Left lung (tissue), 10 donors: Measurements from ENCODE around the gene ALDH7A1. TPM values are rescaled to one million over a fixed set of nuclear protein-coding genes. Genes with fewer than 3 reads are reported as not detected.

Experiments used
- ATAC-seq: fragments of 200-7000 bp; cut with Tn5 transposase; one replicate; pipeline ENCODE4 v1.9.1; 2020; ENCODE audit warnings: moderate library complexity
- DNase-seq, 4 donors: peaks; one replicate each; pipeline ENCODE4 v3.0.0-alpha.2; 2013 to 2020
- H3K27ac ChIP-seq, 2 donors: fragments of 200-600 bp; sonication (generic) in 1 of 2; one replicate each; pipeline versions ENCODE4 v1.5.0 to v1.8.0; 2020 to 2021
- H3K27me3 ChIP-seq, 2 donors: fragments of 200-600 bp; sonication (generic) in 1 of 2; one replicate each; pipeline versions ENCODE4 v1.5.0 to v1.8.0; 2020 to 2021
- H3K36me3 ChIP-seq, 2 donors: fragments of 200-600 bp; sonication (generic) in 1 of 2; one replicate each; pipeline versions ENCODE4 v1.5.0 to v1.8.0; 2020 to 2021
- H3K4me1 ChIP-seq, 2 donors: fragments of 200-600 bp; one replicate each; pipeline ENCODE4 v1.8.0; 2021
- H3K4me3 ChIP-seq, 2 donors: fragments of 200-600 bp; sonication (generic) in 1 of 2; one replicate each; pipeline versions ENCODE4 v1.5.0 to v1.8.0; 2020 to 2021; ENCODE audit warnings: mild to moderate bottlenecking in 1 of 2
- H3K9me3 ChIP-seq, 2 donors: fragments of 200-600 bp; sonication (generic) in 1 of 2; one replicate each; pipeline versions ENCODE4 v1.5.0 to v1.8.0; 2020 to 2021
- CTCF ChIP-seq, 2 donors: fragments of 200-600 bp; sonication (generic) in 1 of 2; IDR thresholded peaks; one replicate each; pipeline versions ENCODE4 v1.5.0 to v1.8.0; 2021; ENCODE audit warnings: antibody characterized with exemption in 2 of 2
- intact Hi-C, 2 donors: fragments of 100-400 bp; cut with DNase I; formaldehyde crosslinking; loops; one replicate each; pipeline versions ENCODE4 v1.11.2 to v1.14.2; 2022
- polyA plus RNA-seq, 6 donors: library from polyadenylated mRNA; unstranded; fragments of 120-200 nt; gene quantifications; one replicate each; pipeline ENCODE4 v1.2.1, GENCODE V29; 2013; ENCODE audit not compliant: insufficient read length in 6 of 6
- total RNA-seq, 2 donors: library from RNA; stranded (reverse); fragmentation: NEBNext Ultra II Directional; extraction: Animal tissue kit (Norgen Biotek cat#: 25700); gene quantifications; one replicate each; pipeline ENCODE4 v1.2.1, GENCODE V29; 2021
- donor health status: DM: no; HTN: yes; CAD: no.
- donor health status: DM: no; HTN: no; CAD: no.

Gene ALDH7A1
- total and polyA plus RNA-seq, 8 donors: 34.2 to 137 (median 122) TPM

GRCh38 chr5:126538579-126538978, 56.4 kb downstream of the ALDH7A1 start:
- ATAC-seq (no peak), DNase-seq (no peak)
- H3K27me3 ChIP-seq: no peaks in the 10 kb centered on the region
- H3K4me3 ChIP-seq: no peak overlapping the region
- H3K27ac ChIP-seq: peak overlapping the region in 1 of 2 donors; percentile 24
- H3K4me1 ChIP-seq: peaks cover 0 to 15% of the 10 kb centered on the region in 2 donors
- TF ChIP-seq CTCF (IDR thresholded peaks at IDR 0.05): no peak
- no peaks in the 10 kb centered on the region for H3K36me3 ChIP-seq
- intact Hi-C loops: loop anchor here in 1 of 2 donors (5.0 kb wide), 1 partner anchor 186 kb away; no protein-coding TSS in a partner anchor
- H3K9me3 ChIP-seq: no peaks in the 10 kb centered on the region

GRCh38 chr5:126536874-126537273, 58.1 kb downstream of the ALDH7A1 start:
- intact Hi-C loops: loop anchor here in 1 of 2 donors (5.0 kb wide), 1 partner anchor 185 kb away; no protein-coding TSS in a partner anchor

GRCh38 chr5:126535856-126536545, 59.0 kb downstream of the ALDH7A1 start:
- no peak for TF ChIP-seq CTCF (IDR thresholded peaks at IDR 0.05)
- H3K4me3 ChIP-seq: no peak overlapping the region
- peaks cover 0 to 15% of the 10 kb centered on the region in 2 donors for H3K4me1 ChIP-seq
- peak; percentile 59 for ATAC-seq
- H3K27ac ChIP-seq: peak overlapping the region in 1 of 2 donors; percentile 5
- H3K27me3 ChIP-seq: no peaks in the 10 kb centered on the region
- no peak for DNase-seq
- intact Hi-C loops: loop anchor here in 1 of 2 donors (5.0 kb wide), 1 partner anchor 184 kb away; no protein-coding TSS in a partner anchor
- no peaks in the 10 kb centered on the region for H3K36me3 ChIP-seq
- H3K9me3 ChIP-seq: no peaks in the 10 kb centered on the region

More at GRCh38 chr5:126536874-126537273, 58.1 kb downstream of the ALDH7A1 start:
- Histone ChIP-seq H3K4me1 (peaks cover 0 to 15% of the 10 kb centered on the region in 2 donors), H3K27ac (no peak overlapping the region), H3K27me3 (no peaks in the 10 kb centered on the region), H3K36me3 (no peaks in the 10 kb centered on the region), H3K9me3 (no peaks in the 10 kb centered on the region), H3K4me3 (no peak overlapping the region)
- TF ChIP-seq CTCF (IDR thresholded peaks at IDR 0.05): no peak
- DNase-seq (no peak), ATAC-seq (no peak)

- no peak for ATAC-seq
- intact Hi-C loops: no loop called here
- no peak for TF ChIP-seq CTCF (IDR thresholded peaks at IDR 0.05)
Measured at GRCh38 chr5:126534553-126534952, 60.5 kb downstream of the ALDH7A1 start.

GRCh38 chr5:126531543-126532120, 63.4 kb downstream of the ALDH7A1 start:
- DNase-seq (no peak), ATAC-seq (no peak)
- Histone ChIP-seq H3K27me3 (no peaks in the 10 kb centered on the region), H3K9me3 (no peaks in the 10 kb centered on the region), H3K4me1 (peaks cover 0 to 5% of the 10 kb centered on the region in 2 donors), H3K4me3 (no peak overlapping the region), H3K36me3 (no peaks in the 10 kb centered on the region), H3K27ac (no peak overlapping the region)
- intact Hi-C loops: no loop called here
- no peak for TF ChIP-seq CTCF (IDR thresholded peaks at IDR 0.05)

More at GRCh38 chr5:126534553-126534952, 60.5 kb downstream of the ALDH7A1 start:
- Histone ChIP-seq H3K9me3 (no peaks in the 10 kb centered on the region), H3K4me3 (no peak overlapping the region), H3K36me3 (no peaks in the 10 kb centered on the region), H3K27me3 (no peaks in the 10 kb centered on the region), H3K4me1 (peaks cover 0 to 15% of the 10 kb centered on the region in 2 donors), H3K27ac (no peak overlapping the region)
- DNase-seq: no peak
